IMR-90 (cell line): Measurements from ENCODE around the gene AKR1E2. TPM values are rescaled to one million over a fixed set of nuclear protein-coding genes. Genes with fewer than 3 reads are reported as not detected.

Experiments
- ATAC-seq: fragments of 200-7000 bp; cut with Tn5 transposase; 2 replicates; pipeline ENCODE4 v1.9.1; 2020; ENCODE audit warnings: low read depth, mild to moderate bottlenecking, moderate library complexity
- BruUV-seq: library from RNA; stranded (reverse); fragments of 400-500 nt; replicated peaks from 2 replicates; lab custom pipeline; 2021; lab: Mats Ljungman, UMichigan
- CTCF ChIA-PET: fragments of 300-600 bp; formaldehyde crosslinking; extraction: SDS; loops from one replicate; lab custom pipeline; 2021; ENCODE audit warnings: antibody characterized with exemption; lab: Yijun Ruan, JAX
- POLR2A ChIA-PET: fragments of 300-600 bp; sonication (Branson Sonifier 250); formaldehyde crosslinking; loops from one replicate; lab custom pipeline; 2022; ENCODE audit warnings: antibody characterized with exemption; ENCODE audit not compliant: unreplicated experiment; lab: Charles Lee
- DNase-seq: peaks from one replicate; pipeline ENCODE4 v3.0.0; 2013
- H2AFZ ChIP-seq: replicated peaks from 2 replicates; pipeline ENCODE3; 2013; ENCODE audit warnings: low read length, mild to moderate bottlenecking; ENCODE audit not compliant: poor library complexity
- H2AK5ac ChIP-seq: 2 replicates; pipeline ENCODE4 v1.6.1; 2013; ENCODE audit warnings: low read depth, low read length, inconsistent platforms
- H2AK9ac ChIP-seq: replicated peaks from 2 replicates; pipeline ENCODE3; 2013; ENCODE audit warnings: mild to moderate bottlenecking, low read depth, low read length, moderate library complexity; ENCODE audit not compliant: poor library complexity
- H2BK120ac ChIP-seq: 2 replicates; pipeline ENCODE4 v1.6.1; 2013; ENCODE audit warnings: low read depth, low read length, inconsistent platforms
- H2BK15ac ChIP-seq: 3 replicates; pipeline ENCODE4 v1.6.1; 2013; ENCODE audit warnings: low read depth, low read length, inconsistent platforms
- H2BK20ac ChIP-seq: 2 replicates; pipeline ENCODE4 v1.6.1; 2013; ENCODE audit warnings: low read depth, mild to moderate bottlenecking, inconsistent platforms, low read length, moderate library complexity
- H2BK5ac ChIP-seq: 2 replicates; pipeline ENCODE4 v1.6.1; 2013; ENCODE audit warnings: mild to moderate bottlenecking, low read depth, low read length, inconsistent platforms; ENCODE audit not compliant: poor library complexity, severe bottlenecking
- H3K14ac ChIP-seq: replicated peaks from 2 replicates; pipeline ENCODE4 v1.6.1; 2013; ENCODE audit warnings: low read depth, low read length, inconsistent platforms
- H3K18ac ChIP-seq: 2 replicates; pipeline ENCODE4 v1.6.1; 2013; ENCODE audit warnings: low read depth, low read length, control low read depth
- H3K23ac ChIP-seq: 2 replicates; pipeline ENCODE4 v1.6.1; 2013; ENCODE audit warnings: low read depth, low read length, inconsistent platforms
- H3K27ac ChIP-seq: 2 replicates; pipeline ENCODE4 v1.5.1; 2013; ENCODE audit warnings: mild to moderate bottlenecking, control low read depth, low read length; ENCODE audit not compliant: insufficient read depth
- H3K27me3 ChIP-seq: 2 replicates; pipeline ENCODE4 v1.6.1; 2013; ENCODE audit warnings: low read length; ENCODE audit not compliant: control insufficient read depth, insufficient read depth
- H3K36me3 ChIP-seq: 2 replicates; pipeline ENCODE4 v1.6.1; 2013; ENCODE audit warnings: low read length, mixed read lengths; ENCODE audit not compliant: control insufficient read depth, insufficient read depth
- H3K4ac ChIP-seq: 2 replicates; pipeline ENCODE4 v1.6.1; 2013; ENCODE audit warnings: low read depth, low read length, inconsistent platforms
- H3K4me1 ChIP-seq: 2 replicates; pipeline ENCODE4 v1.6.1; 2013; ENCODE audit warnings: low read length, mixed read lengths; ENCODE audit not compliant: control insufficient read depth, insufficient read depth
- H3K4me2 ChIP-seq: 2 replicates; pipeline ENCODE4 v1.6.1; 2013; ENCODE audit warnings: low read depth, mild to moderate bottlenecking, control low read depth, low read length, moderate library complexity
- H3K4me3 ChIP-seq: 2 replicates; pipeline ENCODE4 v1.5.1; 2013; ENCODE audit warnings: low read depth, mild to moderate bottlenecking, control low read depth, low read length, moderate library complexity; ENCODE audit not compliant: insufficient read depth
- H3K56ac ChIP-seq: 2 replicates; pipeline ENCODE4 v1.6.1; 2013; ENCODE audit warnings: low read length, inconsistent platforms; ENCODE audit not compliant: insufficient read depth; ENCODE audit errors: extremely low read depth
- H3K79me1 ChIP-seq, 2 experiments: 2 replicates each; pipeline ENCODE4 v1.6.1; 2013; ENCODE audit warnings: low read length in 2 of 2, inconsistent platforms in 1 of 2, low read depth in 1 of 2
- H3K9ac ChIP-seq: 2 replicates; pipeline ENCODE4 v1.6.1; 2013; ENCODE audit warnings: low read depth, low read length, control low read depth
- H3K9me1 ChIP-seq: 2 replicates; pipeline ENCODE4 v1.6.1; 2013; ENCODE audit warnings: low read length, inconsistent platforms; ENCODE audit not compliant: insufficient read depth
- H3K9me3 ChIP-seq: 2 replicates; pipeline ENCODE4 v1.6.1; 2013; ENCODE audit warnings: low read length; ENCODE audit not compliant: control insufficient read depth, insufficient read depth
- H4K20me1 ChIP-seq: 2 replicates; pipeline ENCODE4 v1.6.1; 2013; ENCODE audit warnings: low read length, inconsistent platforms; ENCODE audit not compliant: insufficient read depth
- H4K5ac ChIP-seq: 2 replicates; pipeline ENCODE4 v1.6.1; 2013; ENCODE audit warnings: mild to moderate bottlenecking, low read depth, low read length, control low read depth
- H4K8ac ChIP-seq, 2 experiments: 2 replicates each; pipeline ENCODE4 v1.6.1; 2013; ENCODE audit warnings: low read depth in 2 of 2, low read length in 2 of 2, control low read depth in 1 of 2, inconsistent platforms in 1 of 2
- H4K91ac ChIP-seq: 2 replicates; pipeline ENCODE4 v1.6.1; 2013; ENCODE audit warnings: low read depth, low read length, inconsistent platforms; ENCODE audit not compliant: insufficient read depth
- BHLHE40 ChIP-seq: fragments of 150-350 bp; IDR thresholded peaks from 2 replicates; pipeline ENCODE4 v1.6.1; 2016; ENCODE audit warnings: mild to moderate bottlenecking, low read depth, low read length
- CEBPB ChIP-seq: IDR thresholded peaks from 2 replicates; pipeline ENCODE4 v1.6.1; 2012; ENCODE audit warnings: low read depth, low read length, improper control_type of control experiment
- CHD1 ChIP-seq: IDR thresholded peaks from 2 replicates; pipeline ENCODE4 v1.6.1; 2012; ENCODE audit warnings: low read depth, low read length, improper control_type of control experiment
- CTCF ChIP-seq: conservative IDR thresholded peaks from 2 replicates; pipeline ENCODE4 v1.5.1; 2012; ENCODE audit warnings: mild to moderate bottlenecking, low read depth, low read length, improper control_type of control experiment
- ELK1 ChIP-seq: fragments of 150-350 bp; IDR thresholded peaks from 2 replicates; pipeline ENCODE4 v1.6.1; 2016; ENCODE audit warnings: low read depth, mild to moderate bottlenecking, low read length, moderate library complexity, borderline replicate concordance
- MAZ ChIP-seq: IDR thresholded peaks from 2 replicates; pipeline ENCODE4 v1.6.1; 2012; ENCODE audit warnings: low read depth, mild to moderate bottlenecking, low read length, improper control_type of control experiment, moderate library complexity, borderline replicate concordance
- MXI1 ChIP-seq: IDR thresholded peaks from 2 replicates; pipeline ENCODE4 v1.6.1; 2012; ENCODE audit warnings: low read depth, mild to moderate bottlenecking, low read length, moderate library complexity, borderline replicate concordance
- NFE2L2 ChIP-seq: fragments of 150-350 bp; IDR thresholded peaks from 2 replicates; pipeline ENCODE4 v1.6.1; 2016; ENCODE audit warnings: low read depth, mild to moderate bottlenecking, low read length
- RCOR1 ChIP-seq: IDR thresholded peaks from 2 replicates; pipeline ENCODE4 v1.6.1; 2012; ENCODE audit warnings: mild to moderate bottlenecking, low read length, improper control_type of control experiment; ENCODE audit not compliant: insufficient replicate concordance
- RFX5 ChIP-seq: IDR thresholded peaks from 2 replicates; pipeline ENCODE4 v1.8.0; 2012; ENCODE audit warnings: low read depth, mild to moderate bottlenecking, low read length, moderate library complexity
- WGBS, 2 experiments: methylation state at CpG; one replicate each; pipeline versions ENCODE4 v1.1.5 to v1.1.7; 2013; ENCODE audit warnings: missing lambda C conversion rate in 2 of 2; ENCODE audit not compliant: insufficient read length in 1 of 2; ENCODE audit errors: extremely low coverage in 2 of 2; 5-methylcytosine and 5-hydroxymethylcytosine counted together
- dilution Hi-C: fragments of 300-500 bp; cut with HindIII; formaldehyde crosslinking; loops from one replicate; pipeline ENCODE4 v1.14.3; 2018; ENCODE audit warnings: low sequenced_read_pairs; ENCODE audit not compliant: unreplicated experiment
- in situ Hi-C: fragments of 300-500 bp; cut with MboI; formaldehyde crosslinking; loops from 3 replicates; pipeline ENCODE4 v1.14.3; 2019; ENCODE audit warnings: low sequenced_read_pairs, inconsistent platforms, mixed read lengths
- intact Hi-C: fragments of 100-400 bp; cut with micrococcal nuclease; formaldehyde crosslinking; loops from 2 replicates; pipeline ENCODE4 v1.10.0; 2022
- polyA plus RNA-seq, 3 experiments: library from polyadenylated mRNA; depleted of rRNA; stranded (reverse); fragments of >200 nt; gene quantifications; 2 replicates each; pipeline ENCODE4 v1.2.3, GENCODE V29; 2012; ENCODE audit warnings: low replicate concordance in 1 of 3
- total RNA-seq: library from RNA; depleted of rRNA; stranded (reverse); fragments of >200 nt; gene quantifications from 2 replicates; pipeline ENCODE4 v1.2.3, GENCODE V29; 2012
- TF ChIP-seq, protein P1 (sequence below): fragments of 150-350 bp; IDR thresholded peaks from 2 replicates; pipeline ENCODE4 v1.6.1; 2017; ENCODE audit warnings: mild to moderate bottlenecking, antibody characterized with exemption, low read length, low read depth

Gene AKR1E2
- total and polyA plus RNA-seq, 2 of the 4 experiments (the other 2 are of a cell fraction): 1.2 to 3.4 TPM

- H3K14ac ChIP-seq: peak overlapping the region; percentile 89
- H3K9me1 ChIP-seq: peaks cover 3% of the 10 kb centered on the region
- DNase-seq (no peak), ATAC-seq (no peak)
- peaks cover 0 to 13% of the 10 kb centered on the region in 2 experiments; a peak in 2 of 4 replicates for H3K79me1 ChIP-seq
- H4K91ac ChIP-seq: no peak overlapping the region
- no peak for TF ChIP-seq MXI1
- no peak for TF ChIP-seq CEBPB
- TF ChIP-seq ELK1: no peak
- TF ChIP-seq CTCF: no peak
- TF ChIP-seq RFX5: no peak
- TF ChIP-seq RCOR1: no peak
- no peak for TF ChIP-seq MAZ
- no peak for TF ChIP-seq NFE2L2
- TF ChIP-seq, protein P1, sequence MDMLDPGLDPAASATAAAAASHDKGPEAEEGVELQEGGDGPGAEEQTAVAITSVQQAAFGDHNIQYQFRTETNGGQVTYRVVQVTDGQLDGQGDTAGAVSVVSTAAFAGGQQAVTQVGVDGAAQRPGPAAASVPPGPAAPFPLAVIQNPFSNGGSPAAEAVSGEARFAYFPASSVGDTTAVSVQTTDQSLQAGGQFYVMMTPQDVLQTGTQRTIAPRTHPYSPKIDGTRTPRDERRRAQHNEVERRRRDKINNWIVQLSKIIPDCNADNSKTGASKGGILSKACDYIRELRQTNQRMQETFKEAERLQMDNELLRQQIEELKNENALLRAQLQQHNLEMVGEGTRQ: no peak
- no peak for TF ChIP-seq CHD1
- TF ChIP-seq BHLHE40: no peak
- H2BK15ac ChIP-seq: peak overlapping the region; percentile 74; the same call in 2 of the 3 replicates
- ChIA-PET CTCF (interaction anchor here (0.6 kb wide), 1 partner anchor 632 kb away, joined by 3 read pairs; no protein-coding TSS in a partner anchor), POLR2A (no interaction called here)
- no peaks in the 10 kb centered on the region for H3K9me3 ChIP-seq
- peak overlapping the region; percentile 77; the same call in 1 of the 2 replicates for H2AK5ac ChIP-seq
- H3K27ac ChIP-seq: no peak overlapping the region
- no peak overlapping the region for H3K4me2 ChIP-seq
- peak overlapping the region; percentile 60 for H2AK9ac ChIP-seq
- no peak overlapping the region for H3K9ac ChIP-seq
- no peak overlapping the region for H3K4me3 ChIP-seq
- no TSS peak for BruUV-seq
- peak overlapping the region; percentile 45; the same call in 1 of the 2 replicates for H3K23ac ChIP-seq
- H3K18ac ChIP-seq: peak overlapping the region; percentile 13; the same call in 1 of the 2 replicates
- no peaks in the 10 kb centered on the region for H4K20me1 ChIP-seq
- peaks cover 4% of the 10 kb centered on the region for H3K4me1 ChIP-seq
- H4K5ac ChIP-seq: no peak overlapping the region
- WGBS, 2 experiments: no CpG with 5 or more reads among the region's 6 CpGs
- dilution Hi-C loops: no loop called here
- no peak overlapping the region for H3K56ac ChIP-seq
- H3K27me3 ChIP-seq: no peaks in the 10 kb centered on the region
- in situ Hi-C loops: no loop called here
- H4K8ac ChIP-seq: peak overlapping the region; percentile 16 to 90; a peak in 2 of 4 replicates
- peak overlapping the region; percentile 89 for H2BK120ac ChIP-seq
- H3K36me3 ChIP-seq: no peaks in the 10 kb centered on the region
- H2BK20ac ChIP-seq: peak overlapping the region; percentile 87; the same call in 1 of the 2 replicates
- peak overlapping the region; percentile 91 for H2BK5ac ChIP-seq
- intact Hi-C loops: no loop called here
- H3K4ac ChIP-seq: peak overlapping the region; percentile 91
- H2AFZ ChIP-seq: peak overlapping the region; percentile 64
Observed at GRCh38 chr10:4802711-4803487, 23.1 kb upstream of the AKR1E2 start.
